22Rv1 (cell line): ENCODE results near the gene SLBP.

Experiments used
- ZFX ChIP-seq: fragments of 450-650 bp; IDR thresholded peaks from 2 replicates; pipeline ENCODE4 v1.6.1; 2017; ENCODE audit warnings: antibody characterized with exemption, borderline replicate concordance
- TF ChIP-seq, protein P1 (sequence below): fragments of 450-650 bp; IDR thresholded peaks from 2 replicates; pipeline ENCODE4 v1.5.1; 2017; ENCODE audit warnings: mild to moderate bottlenecking

DNA sequence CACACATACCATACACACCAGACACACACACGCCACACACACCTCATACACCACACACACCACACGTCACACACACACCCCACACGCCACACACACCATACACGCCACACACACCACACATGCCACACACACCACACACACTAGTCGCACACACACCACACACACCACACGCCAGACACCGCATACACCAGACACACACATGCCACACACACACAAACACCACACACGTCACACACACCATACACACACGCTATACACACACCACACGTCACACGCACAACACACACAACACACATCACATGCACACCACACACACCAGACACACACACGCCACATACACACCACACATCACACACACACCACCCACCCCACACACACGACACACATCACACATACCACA is 60.0 kb downstream of the SLBP start:
- TF ChIP-seq, protein P1, sequence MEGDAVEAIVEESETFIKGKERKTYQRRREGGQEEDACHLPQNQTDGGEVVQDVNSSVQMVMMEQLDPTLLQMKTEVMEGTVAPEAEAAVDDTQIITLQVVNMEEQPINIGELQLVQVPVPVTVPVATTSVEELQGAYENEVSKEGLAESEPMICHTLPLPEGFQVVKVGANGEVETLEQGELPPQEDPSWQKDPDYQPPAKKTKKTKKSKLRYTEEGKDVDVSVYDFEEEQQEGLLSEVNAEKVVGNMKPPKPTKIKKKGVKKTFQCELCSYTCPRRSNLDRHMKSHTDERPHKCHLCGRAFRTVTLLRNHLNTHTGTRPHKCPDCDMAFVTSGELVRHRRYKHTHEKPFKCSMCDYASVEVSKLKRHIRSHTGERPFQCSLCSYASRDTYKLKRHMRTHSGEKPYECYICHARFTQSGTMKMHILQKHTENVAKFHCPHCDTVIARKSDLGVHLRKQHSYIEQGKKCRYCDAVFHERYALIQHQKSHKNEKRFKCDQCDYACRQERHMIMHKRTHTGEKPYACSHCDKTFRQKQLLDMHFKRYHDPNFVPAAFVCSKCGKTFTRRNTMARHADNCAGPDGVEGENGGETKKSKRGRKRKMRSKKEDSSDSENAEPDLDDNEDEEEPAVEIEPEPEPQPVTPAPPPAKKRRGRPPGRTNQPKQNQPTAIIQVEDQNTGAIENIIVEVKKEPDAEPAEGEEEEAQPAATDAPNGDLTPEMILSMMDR = no peak
- TF ChIP-seq ZFX = no peak
